Loucy (cell line): Measurements from ENCODE around the gene ELAVL1.

Experiments
- H2AFZ ChIP-seq: fragments of 200-600 bp; sonication (generic); 2 replicates; pipeline ENCODE4 v1.6.0; 2016; ENCODE audit warnings: antibody characterized with exemption, mild to moderate bottlenecking, low read length, moderate library complexity
- H3F3A ChIP-seq: fragments of 200-600 bp; 2 replicates; pipeline ENCODE4 v1.6.0; 2016; ENCODE audit warnings: antibody characterized with exemption, low read depth, mild to moderate bottlenecking
- H3K27me3 ChIP-seq: fragments of 200-600 bp; sonication (generic); 2 replicates; pipeline ENCODE4 v1.6.1; 2014; ENCODE audit warnings: low read length, mild to moderate bottlenecking; ENCODE audit not compliant: insufficient read depth, poor library complexity, severe bottlenecking
- H3K36me3 ChIP-seq: fragments of 200-600 bp; sonication (generic); 2 replicates; pipeline ENCODE4 v1.6.1; 2016; ENCODE audit warnings: low read length; ENCODE audit not compliant: insufficient read depth
- H3K4me1 ChIP-seq: fragments of 200-600 bp; sonication (generic); 2 replicates; pipeline ENCODE4 v1.5.1; 2014; ENCODE audit warnings: low read length, mild to moderate bottlenecking; ENCODE audit not compliant: insufficient read depth, poor library complexity, severe bottlenecking
- H3K4me2 ChIP-seq: fragments of 200-600 bp; sonication (generic); 2 replicates; pipeline ENCODE4 v1.6.0; 2014; ENCODE audit warnings: antibody characterized with exemption, low read length, low read depth, mild to moderate bottlenecking; ENCODE audit not compliant: poor library complexity, severe bottlenecking
- H3K4me3 ChIP-seq: fragments of 200-600 bp; sonication (generic); 2 replicates; pipeline ENCODE4 v1.5.1; 2014; ENCODE audit warnings: low read length, mild to moderate bottlenecking, mixed read lengths; ENCODE audit not compliant: poor library complexity, severe bottlenecking
- H3K79me2 ChIP-seq: fragments of 200-600 bp; sonication (generic); 2 replicates; pipeline ENCODE4 v1.6.1; 2014; ENCODE audit warnings: low read length; ENCODE audit not compliant: insufficient read depth
- H3K9ac ChIP-seq: fragments of 200-600 bp; sonication (generic); 2 replicates; pipeline ENCODE4 v1.6.0; 2014; ENCODE audit warnings: mild to moderate bottlenecking, low read depth, low read length, moderate library complexity; ENCODE audit not compliant: poor library complexity, severe bottlenecking
- H3K9me2 ChIP-seq: fragments of 200-600 bp; sonication (generic); replicated peaks from 2 replicates; pipeline ENCODE4 v1.6.1; 2016; ENCODE audit warnings: low read depth, low read length, mixed read lengths
- H3K9me3 ChIP-seq: fragments of 200-600 bp; sonication (generic); 2 replicates; pipeline ENCODE4 v1.6.1; 2014; ENCODE audit warnings: mild to moderate bottlenecking, antibody characterized with exemption, low read length, low read depth; ENCODE audit not compliant: insufficient read depth
- H4K20me1 ChIP-seq: fragments of 200-600 bp; sonication (generic); 2 replicates; pipeline ENCODE4 v1.6.0; 2014; ENCODE audit warnings: antibody characterized with exemption, low read length, mild to moderate bottlenecking; ENCODE audit not compliant: insufficient read depth, poor library complexity, severe bottlenecking
- EZH2phosphoT487 ChIP-seq: fragments of 200-600 bp; IDR thresholded peaks from 2 replicates; pipeline ENCODE4 v1.6.1; 2018; ENCODE audit warnings: antibody characterized with exemption, mild to moderate bottlenecking, moderate library complexity, borderline replicate concordance
- TF ChIP-seq, protein P1 (sequence below): fragments of 200-600 bp; sonication (generic); conservative IDR thresholded peaks from 2 replicates; pipeline ENCODE4 v1.5.1; 2014; ENCODE audit warnings: mild to moderate bottlenecking, antibody characterized with exemption, low read length

ELAVL1 gene

DNA sequence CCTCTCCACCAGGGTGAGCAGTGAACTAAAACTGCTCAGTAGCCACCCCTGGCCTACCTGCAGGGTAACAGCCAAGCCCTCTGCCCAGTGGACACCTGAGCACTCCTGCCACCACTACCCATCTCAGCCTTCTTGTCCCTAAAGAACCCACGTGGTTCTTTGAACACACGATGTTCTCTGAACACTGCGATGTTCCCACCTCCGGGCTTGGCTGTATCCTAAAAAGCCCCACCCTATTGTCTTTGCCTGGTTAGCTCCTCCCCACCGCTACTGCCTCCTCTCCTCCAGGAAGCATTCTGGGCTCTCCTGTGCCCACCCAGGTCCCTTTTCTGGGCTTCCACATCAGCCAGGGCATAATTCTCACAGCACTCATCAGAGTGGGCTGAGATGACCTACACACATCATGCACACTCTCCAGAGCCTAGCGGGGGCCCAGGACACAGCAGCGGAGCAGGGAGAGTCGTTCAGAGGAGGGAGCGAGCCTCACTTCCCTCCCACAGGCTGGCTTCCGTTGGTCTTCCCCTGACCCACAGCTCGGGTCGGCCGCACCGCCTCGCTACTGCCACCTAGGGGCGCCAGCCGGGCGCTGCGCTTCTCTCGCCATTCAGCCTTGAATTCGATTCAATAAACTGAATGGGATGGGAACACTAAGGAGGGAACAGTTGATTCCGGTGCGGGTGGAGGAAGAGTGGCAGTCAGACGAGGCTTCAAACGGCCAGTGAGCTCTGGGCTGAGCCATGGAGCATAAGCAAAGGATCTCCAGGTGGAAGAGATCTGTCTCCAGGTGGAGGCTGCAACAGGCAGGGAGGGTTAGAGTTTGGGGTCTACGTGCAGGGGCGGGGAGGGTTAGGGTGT lies 3.2 kb downstream of the ELAVL1 start:
- Histone ChIP-seq H3F3A (no peaks in the 10 kb centered on the region), H3K9me3 (no peaks in the 10 kb centered on the region), H3K9ac (peak overlapping the region; percentile 62), H2AFZ (no peak overlapping the region), H3K27me3 (no peaks in the 10 kb centered on the region), H3K36me3 (peaks cover 9% of the 10 kb centered on the region; the same call in 1 of the 2 replicates), H4K20me1 (peaks cover 73% of the 10 kb centered on the region), H3K4me2 (peak overlapping the region; percentile 87), H3K9me2 (no peaks in the 10 kb centered on the region), H3K4me3 (peak overlapping the region; percentile 78), H3K79me2 (peaks cover 92% of the 10 kb centered on the region), H3K4me1 (peaks cover 33% of the 10 kb centered on the region)
- TF ChIP-seq, protein P1, sequence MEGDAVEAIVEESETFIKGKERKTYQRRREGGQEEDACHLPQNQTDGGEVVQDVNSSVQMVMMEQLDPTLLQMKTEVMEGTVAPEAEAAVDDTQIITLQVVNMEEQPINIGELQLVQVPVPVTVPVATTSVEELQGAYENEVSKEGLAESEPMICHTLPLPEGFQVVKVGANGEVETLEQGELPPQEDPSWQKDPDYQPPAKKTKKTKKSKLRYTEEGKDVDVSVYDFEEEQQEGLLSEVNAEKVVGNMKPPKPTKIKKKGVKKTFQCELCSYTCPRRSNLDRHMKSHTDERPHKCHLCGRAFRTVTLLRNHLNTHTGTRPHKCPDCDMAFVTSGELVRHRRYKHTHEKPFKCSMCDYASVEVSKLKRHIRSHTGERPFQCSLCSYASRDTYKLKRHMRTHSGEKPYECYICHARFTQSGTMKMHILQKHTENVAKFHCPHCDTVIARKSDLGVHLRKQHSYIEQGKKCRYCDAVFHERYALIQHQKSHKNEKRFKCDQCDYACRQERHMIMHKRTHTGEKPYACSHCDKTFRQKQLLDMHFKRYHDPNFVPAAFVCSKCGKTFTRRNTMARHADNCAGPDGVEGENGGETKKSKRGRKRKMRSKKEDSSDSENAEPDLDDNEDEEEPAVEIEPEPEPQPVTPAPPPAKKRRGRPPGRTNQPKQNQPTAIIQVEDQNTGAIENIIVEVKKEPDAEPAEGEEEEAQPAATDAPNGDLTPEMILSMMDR: peak; percentile 97
- TF ChIP-seq EZH2phosphoT487: no peak

DNA sequence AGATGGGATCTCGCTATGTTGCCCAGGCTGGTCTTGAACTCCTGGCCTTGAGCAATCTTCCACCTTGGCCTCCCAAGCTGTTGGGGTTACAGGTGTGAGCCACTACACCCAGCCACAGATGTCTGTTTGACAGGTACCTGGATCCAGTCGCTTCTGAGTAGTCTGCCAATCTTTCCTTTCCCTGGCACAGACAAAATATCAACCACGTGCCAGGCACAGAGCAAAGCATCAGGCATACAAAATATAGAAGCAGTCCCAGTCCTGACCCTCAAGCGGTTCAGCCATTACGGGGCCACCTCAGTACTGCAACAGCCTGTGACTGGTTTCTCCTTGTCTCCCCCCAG lies 3.8 kb downstream of the ELAVL1 start:
- Histone ChIP-seq H3F3A (no peaks in the 10 kb centered on the region), H2AFZ (no peak overlapping the region), H3K79me2 (peaks cover 95% of the 10 kb centered on the region), H3K4me1 (peaks cover 33% of the 10 kb centered on the region), H3K9me2 (no peaks in the 10 kb centered on the region), H4K20me1 (peaks cover 79% of the 10 kb centered on the region), H3K9ac (peak overlapping the region; percentile 62), H3K4me3 (peak overlapping the region; percentile 78), H3K36me3 (peaks cover 9% of the 10 kb centered on the region; the same call in 1 of the 2 replicates), H3K9me3 (no peaks in the 10 kb centered on the region), H3K4me2 (peak overlapping the region; percentile 87), H3K27me3 (no peaks in the 10 kb centered on the region)
- TF ChIP-seq, protein P1: no peak; the same call in 1 of the 2 replicates
- TF ChIP-seq EZH2phosphoT487: no peak

DNA sequence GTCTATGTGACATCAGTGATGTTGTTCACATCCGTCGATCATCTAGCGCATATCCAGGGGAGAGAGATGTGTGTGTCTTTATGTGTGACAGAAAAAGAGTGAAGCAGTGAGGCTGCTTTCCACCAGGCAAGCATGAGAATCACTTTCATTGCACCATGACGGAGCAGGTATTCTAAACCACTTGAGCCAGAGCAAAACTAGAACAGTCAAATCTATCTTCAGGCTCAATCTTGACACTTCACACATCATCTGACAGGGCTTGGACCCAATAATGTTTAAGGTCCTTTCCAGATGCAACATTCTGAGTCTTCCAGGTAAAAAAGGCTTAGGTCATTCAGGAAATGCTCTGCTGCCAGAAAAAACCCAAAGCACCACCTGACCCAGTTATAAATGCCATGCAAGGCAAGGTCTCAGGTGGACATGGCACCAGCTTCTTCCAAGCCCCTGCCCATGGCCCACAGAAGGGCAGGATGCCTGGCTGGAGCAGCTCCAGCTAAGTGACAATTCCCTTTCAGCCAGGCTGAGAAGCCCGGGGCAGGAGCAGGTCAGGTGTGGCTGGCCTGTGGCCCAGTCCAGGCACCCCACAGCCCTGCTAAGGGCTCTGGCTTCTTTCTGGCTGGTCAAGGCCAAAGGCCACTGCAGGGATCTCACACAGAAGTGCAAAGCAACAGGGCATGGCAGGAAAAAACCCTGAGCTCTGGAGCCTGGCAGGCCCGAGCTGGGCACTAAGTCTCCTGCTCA lies 5.0 kb downstream of the ELAVL1 start:
- Histone ChIP-seq H3K9ac (no peak overlapping the region), H3K27me3 (no peaks in the 10 kb centered on the region), H3K4me3 (peak overlapping the region; percentile 78), H2AFZ (no peak overlapping the region), H3K79me2 (peaks cover 96% of the 10 kb centered on the region), H3F3A (no peaks in the 10 kb centered on the region), H3K9me2 (no peaks in the 10 kb centered on the region), H3K36me3 (peaks cover 10% of the 10 kb centered on the region; the same call in 1 of the 2 replicates), H3K4me2 (peak overlapping the region; percentile 87), H3K9me3 (no peaks in the 10 kb centered on the region), H3K4me1 (peaks cover 33% of the 10 kb centered on the region), H4K20me1 (peaks cover 86% of the 10 kb centered on the region)
- no peak for TF ChIP-seq EZH2phosphoT487
- TF ChIP-seq, protein P1: no peak
